ENCODE measurements around the gene CLPX. TPM values are rescaled to one million over a fixed set of nuclear protein-coding genes. Genes with fewer than 3 reads are reported as not detected.

Gene CLPX
- 42.3 to 55.1 TPM (median 51.9 TPM) in 5 replicates for total RNA-seq (2022; extraction: Qiagen RNA extraction)

GRCh38 chr15:65184868-65185717 lies at the start of gene CLPX:
TSS of gene CLPX (minus strand) at chr15:65185342. CDS start at chr15:65185153, 189 bp downstream.

GRCh38 chr15:65210770-65211481 lies 25.8 kb upstream of the CLPX start, which contains the start of gene CILP:
TSS of gene CILP (minus strand) at chr15:65211473. CDS start at chr15:65209755, 1,718 bp downstream.

GRCh38 chr15:65133548-65134200 lies 51.5 kb downstream of the CLPX start, which contains the start of gene PDCD7:
TSS of gene PDCD7 (minus strand) at chr15:65133808. CDS start at chr15:65133781, 27 bp downstream.

GRCh38 chr15:65115086-65115485 lies 70.1 kb downstream of the CLPX start, which contains the start of gene UBAP1L:
TSS of gene UBAP1L (minus strand) at chr15:65115200. CDS start at chr15:65106215, 8,985 bp downstream.

Other genes starting within 250 kb of the CLPX start
- gene SPG21, start 195.4 kb downstream of the CLPX start, total RNA-seq (2022; extraction: Qiagen RNA extraction): 115 to 133 TPM (median 124 TPM) in 5 replicates
- 25.0 to 29.4 TPM (median 25.8 TPM) in 5 replicates for gene MTFMT, start 155.7 kb downstream of the CLPX start, total RNA-seq (2022; extraction: Qiagen RNA extraction)
- gene SLC51B, start 140.0 kb downstream of the CLPX start, total RNA-seq (2022; extraction: Qiagen RNA extraction): 13.7 to 16.8 TPM (median 15.2 TPM) in 5 replicates
- gene RASL12, start 117.4 kb downstream of the CLPX start, total RNA-seq (2022; extraction: Qiagen RNA extraction): 0.08 to 0.17 TPM (median 0.14 TPM) in 4 of 5 replicates, not detected in the other
- not detected in 5 replicates for gene KBTBD13, start 108.6 kb downstream of the CLPX start, total RNA-seq (2022; extraction: Qiagen RNA extraction)
- gene UBAP1L, start 70.1 kb downstream of the CLPX start, total RNA-seq (2022; extraction: Qiagen RNA extraction): 0.29 to 1.4 TPM (median 0.61 TPM) in 5 replicates
- gene PDCD7, start 51.5 kb downstream of the CLPX start, total RNA-seq (2022; extraction: Qiagen RNA extraction): 24.3 to 28.7 TPM (median 27.5 TPM) in 5 replicates
- gene CILP, start 26.1 kb upstream of the CLPX start, total RNA-seq (2022; extraction: Qiagen RNA extraction): 0.60 to 0.79 TPM (median 0.71 TPM) in 5 replicates
- 9.6 to 12.7 TPM (median 11.1 TPM) in 5 replicates for gene PARP16, start 101.5 kb upstream of the CLPX start, total RNA-seq (2022; extraction: Qiagen RNA extraction)
- gene RNU5A-1, start 110.7 kb upstream of the CLPX start, total RNA-seq (2022; extraction: Qiagen RNA extraction): not detected in 5 replicates
- not detected in 5 replicates for gene RNU5B-1, start 119.3 kb upstream of the CLPX start, total RNA-seq (2022; extraction: Qiagen RNA extraction)
- 0.06 to 0.22 TPM (median 0.19 TPM) in 5 replicates for gene IGDCC3, start 192.7 kb upstream of the CLPX start, total RNA-seq (2022; extraction: Qiagen RNA extraction)
- gene IGDCC4, start 237.6 kb upstream of the CLPX start, total RNA-seq (2022; extraction: Qiagen RNA extraction): 1.4 to 3.0 TPM (median 2.2 TPM) in 5 replicates